Placental epithelial cell (primary cell): ENCODE data around the gene ZNF329. TPM values are rescaled to one million over a fixed set of nuclear protein-coding genes. Genes with fewer than 3 reads are reported as not detected.

ENCODE experiments used
- total RNA-seq: library from RNA; depleted of rRNA; stranded (reverse); fragments of >200 nt; gene quantifications from 2 replicates; pipeline ENCODE4 v1.2.3, GENCODE V29; 2012

ZNF329 gene
- 14.1 and 17.7 TPM in 2 replicates for total RNA-seq

GRCh38 chr19:58150328-58150921 is at the start of gene ZNF329:
Gene ZNF329, minus strand, starts transcription at chr19:58150789. Its CDS starts 21,286 bp downstream, at chr19:58129503.

GRCh38 chr19:58182989-58183816 is 32.6 kb upstream of the ZNF329 start, which contains the start of gene ZNF274:
Gene ZNF274, plus strand, starts transcription at chr19:58183061. Its CDS starts 905 bp downstream, at chr19:58183966.

GRCh38 chr19:58097781-58098681 is 52.6 kb downstream of the ZNF329 start, which contains the start of gene ZSCAN18:
Gene ZSCAN18, minus strand, starts transcription at chr19:58098231. Its CDS starts 7,964 bp downstream, at chr19:58090267.

Other genes starting within 250 kb of the ZNF329 start
- gene ZNF417, start 234.2 kb downstream of the ZNF329 start, total RNA-seq: 24.4 and 35.3 TPM in 2 replicates
- 5.5 and 11.4 TPM in 2 replicates for gene ZNF418, start 215.4 kb downstream of the ZNF329 start, total RNA-seq
- 4.9 and 7.1 TPM in 2 replicates for gene ZNF256, start 203.1 kb downstream of the ZNF329 start, total RNA-seq
- not detected in 2 replicates for gene C19orf18, start 176.3 kb downstream of the ZNF329 start, total RNA-seq
- 27.9 and 40.6 TPM in 2 replicates for gene ZNF606, start 148.0 kb downstream of the ZNF329 start, total RNA-seq
- gene ZSCAN1, start 116.8 kb downstream of the ZNF329 start, total RNA-seq: not detected in 2 replicates
- gene ZNF135, start 91.5 kb downstream of the ZNF329 start, total RNA-seq: 6.4 and 9.4 TPM in 2 replicates
- gene ZSCAN18, start 52.6 kb downstream of the ZNF329 start, total RNA-seq: 39.7 and 53.8 TPM in 2 replicates
- 28.3 and 30.6 TPM in 2 replicates for gene ZNF274, start 32.3 kb upstream of the ZNF329 start, total RNA-seq
- 20.8 and 39.8 TPM in 2 replicates for gene ZNF544, start 78.1 kb upstream of the ZNF329 start, total RNA-seq
- gene ZNF8, start 128.2 kb upstream of the ZNF329 start, total RNA-seq: 7.9 and 9.4 TPM in 2 replicates
- gene ERVK3-1, start 154.6 kb upstream of the ZNF329 start, total RNA-seq: 33.4 and 35.5 TPM in 2 replicates
- gene ZSCAN22, start 176.2 kb upstream of the ZNF329 start, total RNA-seq: 5.5 and 6.6 TPM in 2 replicates
- 0.79 TPM in 1 of 2 replicates, not detected in the other for gene A1BG, start 202.7 kb upstream of the ZNF329 start, total RNA-seq
- gene ZNF497, start 212.0 kb upstream of the ZNF329 start, total RNA-seq: 3.3 and 3.9 TPM in 2 replicates
- gene ZNF837, start 230.2 kb upstream of the ZNF329 start, total RNA-seq: 4.4 and 6.3 TPM in 2 replicates
- 1,650 and 1,691 TPM in 2 replicates for gene RPS5, start 236.5 kb upstream of the ZNF329 start, total RNA-seq
- gene RNF225, start 244.9 kb upstream of the ZNF329 start, total RNA-seq: 2.8 and 5.5 TPM in 2 replicates